ENCODE results near the gene ZFP1.
"Not testable (repeated sequence)": the region's sequence is repeated elsewhere in the genome, so short reads cannot be mapped to it uniquely, and the experiment has no call there.

ZFP1 gene

DNA sequence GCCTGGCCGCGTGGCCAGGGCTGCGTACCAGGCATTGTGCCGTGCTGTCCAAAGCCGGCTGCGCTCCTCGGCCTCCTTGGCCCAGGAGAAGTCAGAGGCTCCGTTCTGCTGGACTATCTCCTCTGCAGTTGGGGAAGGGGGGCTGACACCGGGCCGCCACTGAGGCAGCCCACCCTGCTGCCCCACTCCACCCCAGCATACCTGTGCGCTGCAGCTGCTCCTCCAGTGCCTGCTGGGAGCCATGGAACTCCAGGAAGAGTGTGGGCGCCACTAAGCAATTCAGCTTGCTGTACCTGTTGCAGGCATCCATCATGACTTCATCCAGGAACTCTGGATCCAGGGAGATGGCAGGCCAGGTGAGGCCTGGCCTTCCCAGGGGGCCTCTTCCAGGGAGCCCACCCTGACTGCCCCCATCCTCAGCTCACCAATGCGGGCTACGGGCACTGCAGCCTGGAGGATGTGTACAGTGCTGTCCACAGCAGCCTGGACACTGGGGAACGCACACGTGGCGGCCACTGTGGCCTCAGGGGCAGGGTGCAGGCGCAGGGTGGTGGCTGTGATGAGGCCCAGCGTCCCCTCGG is 34.7 kb upstream of the ZFP1 start:
- no peak for DNase-seq

DNA sequence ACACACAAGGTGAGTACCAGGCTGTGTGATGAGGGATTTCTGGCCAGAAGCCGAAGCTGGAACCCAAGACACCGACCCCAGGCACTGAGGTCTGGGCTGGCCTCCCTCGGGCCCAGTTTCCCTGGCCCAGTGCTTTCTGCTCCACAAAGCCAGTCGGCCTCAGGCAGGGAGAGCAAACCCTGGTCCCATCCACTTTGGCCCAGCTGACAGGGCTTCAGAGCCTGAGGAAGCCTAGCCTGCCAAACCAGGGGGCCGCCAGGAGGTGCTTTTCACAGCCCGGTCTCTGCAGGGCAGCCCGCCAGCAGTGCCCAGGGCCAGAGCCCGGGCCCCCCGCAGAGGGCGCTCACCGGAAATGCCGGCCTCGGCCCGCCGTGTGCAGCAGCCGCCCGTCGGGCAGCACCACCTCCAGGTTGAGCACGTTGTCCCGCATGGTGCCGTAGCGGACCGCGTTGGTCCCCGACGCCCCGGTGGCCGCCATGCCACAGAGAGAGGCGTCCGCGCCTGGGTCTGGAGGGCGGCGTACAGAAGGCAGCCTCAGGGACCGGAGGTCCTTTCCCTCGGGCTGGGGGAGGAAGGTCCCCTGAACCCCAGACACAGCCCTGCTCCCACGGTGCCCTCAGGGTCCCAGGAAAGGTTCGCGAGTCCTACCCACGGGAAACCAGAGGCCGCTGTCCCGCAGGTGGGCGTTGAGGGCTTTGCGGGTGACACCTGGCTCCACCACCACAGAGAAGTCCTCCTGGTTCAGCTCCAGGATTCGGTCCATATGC is 34.0 kb upstream of the ZFP1 start:
- DNase-seq = no peak

DNA sequence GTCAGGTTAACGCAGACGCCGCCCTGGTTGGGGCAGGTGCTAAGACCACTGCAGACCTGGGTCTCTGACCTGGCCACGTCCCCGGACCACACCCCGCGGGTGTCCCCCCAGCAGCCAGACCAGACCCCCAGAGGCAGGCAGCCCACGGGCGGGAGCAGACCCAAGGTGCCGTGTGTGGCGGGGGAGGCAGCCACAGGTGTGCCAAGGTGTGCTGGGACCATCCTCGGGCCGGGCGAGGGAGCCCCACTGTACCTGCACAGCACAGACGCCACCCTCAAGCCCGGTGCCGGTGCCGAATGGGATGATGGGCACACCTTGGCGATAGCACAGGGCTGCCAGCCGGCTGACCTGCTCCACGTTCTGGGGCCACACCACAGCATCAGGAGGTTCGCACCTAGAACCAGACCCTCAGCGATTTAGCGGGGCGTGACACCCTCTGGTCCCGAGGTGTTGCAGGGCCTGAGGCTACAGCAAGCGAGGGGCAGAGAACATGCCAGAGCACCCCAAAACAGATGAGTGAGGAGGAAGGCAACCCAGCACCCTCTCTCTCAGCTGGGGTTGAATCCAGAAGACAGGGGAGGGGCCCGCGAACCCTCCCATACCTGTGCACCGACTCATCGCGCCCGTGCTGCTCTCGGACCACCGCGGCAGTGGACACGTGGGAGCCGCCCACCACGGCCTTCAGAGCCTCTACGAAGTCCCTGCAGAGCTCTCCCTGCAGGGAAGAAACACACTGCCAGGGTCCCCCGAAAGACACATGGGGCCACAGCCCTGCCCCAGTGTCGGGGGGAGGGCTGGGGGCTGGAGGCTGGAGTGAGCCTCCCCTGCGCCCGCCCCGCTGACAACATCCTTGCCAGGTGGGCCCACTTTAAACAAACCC is 33.1 kb upstream of the ZFP1 start:
- no peak for DNase-seq

DNA sequence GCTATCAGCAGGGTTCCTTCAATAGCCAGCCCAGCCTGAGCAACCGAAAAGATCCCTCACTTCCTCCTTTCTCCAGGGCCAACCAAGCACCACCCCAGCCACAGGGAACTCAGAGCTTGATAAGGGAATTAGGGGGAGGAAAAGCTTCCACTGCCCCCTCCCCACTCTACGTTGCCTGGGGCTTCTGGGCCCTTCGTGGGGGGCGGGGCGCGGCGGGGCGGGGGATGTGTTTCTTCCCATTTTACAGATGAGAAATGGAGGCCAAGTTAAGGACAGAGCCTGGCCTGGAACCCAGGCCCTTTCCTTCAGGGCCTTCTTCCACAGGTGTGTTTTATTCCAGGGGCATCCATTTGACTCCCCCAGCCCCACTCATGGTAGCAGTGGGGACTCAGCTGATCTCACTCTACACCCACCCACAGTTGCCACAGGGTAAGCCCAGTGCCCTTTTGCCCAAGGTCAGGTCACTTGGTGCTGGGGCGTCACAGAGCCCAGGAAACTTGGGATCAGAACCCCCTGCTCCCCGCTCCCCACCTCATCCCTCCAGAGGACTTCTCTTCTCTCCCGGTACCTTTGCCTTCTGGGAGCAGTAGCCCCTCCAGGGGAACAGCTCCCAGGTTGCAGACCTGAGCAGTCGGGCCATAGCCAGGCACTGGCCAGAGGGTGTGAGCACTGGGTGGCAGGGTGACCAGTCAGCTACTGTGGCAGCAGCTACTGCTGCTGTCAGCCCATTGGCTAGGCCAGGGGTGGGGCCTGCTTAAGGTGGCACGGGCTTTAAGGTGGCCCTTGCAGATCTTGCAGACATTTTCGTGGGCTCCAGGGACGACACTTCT is 32.0 kb upstream of the ZFP1 start, which contains the start of gene LDHD:
TSS of gene LDHD (minus strand) at position 700 of the 830 bp plus-strand sequence. CDS start at position 640, 60 bp downstream.
- DNase-seq = no peak

DNA sequence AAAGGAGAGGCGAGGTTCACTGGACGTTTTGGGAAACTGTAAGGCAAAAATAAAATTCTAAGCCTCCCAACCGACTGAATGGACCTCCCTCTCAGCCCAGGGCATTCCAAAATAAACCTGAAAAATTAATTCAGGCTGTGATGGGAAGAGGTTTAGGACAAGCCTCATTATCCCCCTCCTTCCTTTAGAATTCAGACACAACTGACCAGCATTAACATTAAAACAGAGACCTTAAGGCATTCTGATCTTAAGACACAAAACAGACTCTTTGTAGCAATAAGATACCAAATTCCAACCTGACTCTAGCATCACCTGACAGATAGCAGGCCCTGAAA is 31.4 kb upstream of the ZFP1 start:
- no peak for DNase-seq

DNA sequence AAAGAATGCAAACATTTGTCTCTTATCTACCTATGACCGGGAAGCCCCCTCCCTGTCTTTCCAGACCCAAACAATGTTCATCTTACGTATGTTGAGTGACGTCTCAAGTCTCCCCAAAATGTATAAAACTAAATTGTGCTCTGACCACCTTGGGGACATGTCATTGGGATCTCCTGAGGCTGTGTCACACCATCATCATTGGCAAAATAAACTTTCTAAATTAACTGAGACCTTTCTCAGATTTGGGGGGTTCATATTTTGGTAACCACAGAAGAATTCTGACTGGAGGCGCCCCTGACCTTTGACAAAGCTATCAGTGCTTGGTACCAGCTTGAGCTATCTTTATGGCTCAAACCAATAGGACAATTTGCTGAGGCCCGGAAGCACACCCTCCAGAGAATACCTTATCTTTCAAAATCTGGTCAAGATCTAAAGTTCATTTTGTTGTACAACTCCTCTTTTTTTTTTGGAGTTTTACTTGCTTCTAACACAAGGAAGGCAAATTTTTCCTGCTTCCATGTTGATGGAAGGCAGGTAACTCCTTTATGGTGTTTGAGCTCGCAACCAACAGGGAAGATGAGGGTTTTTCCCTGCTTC is 29.3 kb upstream of the ZFP1 start:
- no peak for DNase-seq

DNA sequence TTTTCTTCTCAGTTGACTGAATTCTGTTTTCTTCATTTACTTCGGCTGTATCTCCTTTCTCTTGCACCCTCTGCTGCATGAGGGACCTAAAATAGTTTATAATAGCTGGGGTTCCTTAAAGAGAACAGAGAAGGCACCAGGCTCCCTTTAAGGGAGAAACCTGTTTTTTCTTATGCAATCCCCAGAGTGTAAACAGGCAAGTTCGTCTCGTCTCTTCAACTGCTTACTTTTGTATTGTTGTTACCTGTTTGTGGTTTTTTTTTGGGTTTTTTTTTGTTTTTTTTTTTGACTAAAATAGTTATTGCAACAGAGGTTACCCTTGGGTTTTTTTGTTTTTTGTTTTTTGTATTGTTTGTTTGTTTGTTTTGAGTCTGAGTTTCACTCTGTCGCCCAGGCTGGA is 28.1 kb upstream of the ZFP1 start:
- DNase-seq = no peak

DNA sequence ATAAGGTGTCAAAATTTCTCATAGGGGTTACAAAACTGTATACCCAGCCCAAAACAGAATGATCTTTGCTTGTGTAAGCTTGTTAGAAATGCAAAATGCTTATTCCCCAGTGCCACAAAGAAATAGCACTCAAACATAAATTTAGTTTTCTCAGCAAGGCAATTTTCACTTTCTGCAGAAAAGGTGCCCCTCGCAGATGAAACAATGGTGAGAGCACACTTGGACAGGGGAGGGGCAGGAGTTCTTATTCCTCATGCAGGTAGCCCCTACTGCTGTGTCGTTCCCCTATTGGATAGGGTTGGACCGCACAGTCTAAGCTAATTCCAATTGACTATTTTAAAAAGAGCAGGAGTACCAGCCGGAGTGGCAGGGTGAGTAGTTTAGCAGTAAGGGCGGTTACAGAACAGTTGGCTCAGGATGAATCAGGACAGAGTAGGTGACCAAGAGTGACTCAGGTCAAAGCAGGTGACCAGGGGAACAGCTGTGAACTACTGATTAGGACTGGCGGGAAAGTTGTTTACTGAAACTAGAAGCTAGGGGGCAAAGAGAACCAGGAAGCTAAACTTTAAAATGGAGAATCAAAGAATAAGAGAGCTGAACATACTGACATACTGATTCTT is 26.3 kb upstream of the ZFP1 start:
- DNase-seq = no peak

DNA sequence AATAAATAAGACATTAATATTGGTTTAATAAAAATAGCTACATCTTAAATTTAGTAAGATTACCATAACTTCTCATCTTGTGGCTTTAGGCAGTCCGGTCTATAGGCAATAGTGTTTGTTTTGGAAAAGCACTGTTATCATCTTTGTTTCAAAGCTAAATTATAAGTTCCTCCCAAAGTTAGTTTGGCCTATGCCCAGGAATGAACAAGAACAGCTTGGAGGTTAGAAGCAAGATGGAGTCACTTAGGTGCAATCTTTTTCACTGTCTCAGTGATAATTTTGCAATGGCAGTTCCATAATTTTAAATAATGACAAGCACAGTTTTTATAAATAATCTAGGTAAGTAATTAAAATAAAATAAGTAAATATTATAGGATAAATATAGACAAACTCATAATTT is 25.7 kb upstream of the ZFP1 start:
- DNase-seq = no peak

DNA sequence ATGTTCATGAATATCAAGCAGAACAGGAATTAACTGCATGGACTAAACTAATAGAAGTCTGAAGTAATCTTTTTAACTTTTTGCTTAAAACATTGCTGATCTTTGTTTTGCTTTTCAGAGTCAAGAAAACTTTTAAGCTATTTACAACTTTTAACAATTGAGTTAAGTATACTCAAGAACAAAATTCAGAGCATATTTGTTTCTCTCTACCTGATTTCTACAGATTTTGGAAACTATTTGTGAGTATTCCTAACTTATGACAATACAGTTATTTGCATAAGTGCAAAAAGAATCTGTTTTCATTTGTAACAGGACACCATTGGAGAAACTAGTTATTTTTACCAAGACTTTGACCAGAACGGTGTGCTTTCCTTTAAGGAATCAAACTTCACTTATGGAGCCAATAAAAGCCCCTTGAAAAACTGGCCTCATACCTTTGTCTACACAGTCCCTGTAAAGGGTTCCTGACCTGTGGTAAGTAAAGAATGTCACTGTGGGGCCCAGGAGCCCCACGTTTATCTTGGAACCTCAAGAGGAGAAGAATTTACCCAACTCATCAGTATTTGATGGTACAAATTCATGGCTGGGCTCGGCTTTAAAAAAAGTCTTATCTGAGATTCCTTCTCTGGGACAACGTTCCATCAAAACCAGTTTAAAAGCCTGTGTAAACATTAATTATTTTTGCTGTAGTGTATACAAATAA is 20.5 kb upstream of the ZFP1 start:
- DNase-seq = no peak

DNA sequence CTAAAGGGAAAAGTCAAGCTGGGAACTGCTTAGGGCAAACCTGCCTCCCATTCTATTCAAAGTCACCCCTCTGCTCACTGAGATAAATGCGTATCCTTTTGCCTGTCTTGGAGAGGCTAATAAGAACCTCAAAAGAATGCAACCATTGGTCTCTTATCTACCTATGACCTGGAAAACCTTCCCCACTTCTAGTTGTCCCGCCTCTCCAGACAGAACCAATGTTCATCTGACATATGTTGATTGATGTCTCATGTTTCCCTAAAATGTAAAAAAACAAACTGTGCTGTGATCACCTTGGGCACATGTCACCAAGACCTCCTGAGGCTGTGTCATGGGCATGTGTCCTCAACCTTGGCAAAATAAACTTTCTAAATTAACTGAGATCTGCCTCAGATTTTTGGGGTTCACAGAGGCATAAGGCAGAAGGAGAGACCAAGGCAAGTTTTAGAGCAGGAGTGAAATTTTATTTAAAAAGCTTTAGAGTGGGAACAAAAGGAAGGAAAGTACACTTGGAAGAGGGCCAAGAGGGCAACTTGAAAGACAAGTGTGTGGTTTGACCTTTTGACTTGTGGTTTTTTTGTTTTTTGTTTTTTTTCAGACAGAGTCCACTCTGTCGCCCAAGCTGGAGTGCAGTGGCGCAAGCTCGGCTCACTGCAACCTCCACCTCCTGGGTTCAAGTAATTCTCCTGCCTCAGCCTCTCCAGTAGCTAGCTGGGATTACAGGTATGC is 18.7 kb upstream of the ZFP1 start:
- DNase-seq = not testable (repeated sequence)

DNA sequence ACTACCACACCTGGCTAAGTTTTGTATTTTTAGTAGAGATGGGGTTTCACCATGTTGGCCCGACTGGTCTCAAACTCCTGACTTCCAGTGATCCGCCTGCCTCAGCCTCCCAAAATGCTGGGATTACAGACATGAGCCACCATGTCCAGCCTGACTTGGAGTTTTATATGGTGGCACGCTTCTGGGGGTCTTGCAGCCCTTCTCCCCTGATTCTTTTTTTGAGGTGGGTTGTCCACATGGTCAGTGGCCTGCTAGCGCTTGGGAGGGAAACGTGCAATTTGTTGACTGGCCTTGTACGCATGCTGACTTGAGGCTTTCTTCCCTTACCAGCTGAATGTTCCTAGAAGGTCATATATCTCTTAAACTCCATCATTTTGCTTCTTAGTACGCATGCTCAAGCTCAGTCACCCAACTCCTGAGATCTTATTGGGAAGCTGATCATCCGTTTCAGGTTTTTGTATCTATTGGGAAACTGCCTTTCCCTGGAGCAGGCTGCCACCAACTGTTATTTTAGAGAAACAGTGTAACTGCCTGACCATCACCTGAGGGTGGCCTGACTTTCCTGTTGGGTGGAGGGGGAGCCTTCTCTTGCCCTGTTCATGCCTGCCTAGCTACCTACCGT is 18.1 kb upstream of the ZFP1 start:
- DNase-seq = no peak

DNA sequence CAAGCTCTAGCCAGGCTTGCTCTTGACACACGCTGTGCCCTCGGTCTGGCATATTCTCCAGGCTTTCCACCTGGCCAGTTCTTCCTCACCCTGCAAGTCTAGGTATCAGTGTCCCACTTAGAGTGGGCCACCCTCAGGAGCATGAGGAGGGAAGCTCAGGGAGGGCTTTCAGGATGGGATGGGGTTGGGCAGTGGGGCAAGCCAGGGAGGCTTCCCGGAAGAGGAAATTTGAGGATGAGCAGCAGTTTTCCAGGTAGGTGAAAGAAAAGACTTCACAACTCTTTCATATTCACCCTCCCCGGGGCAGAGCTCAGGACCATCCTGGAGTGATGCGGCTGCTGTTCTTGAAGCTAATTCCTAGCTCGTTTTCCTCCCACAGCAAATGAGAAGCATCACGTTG is 17.2 kb upstream of the ZFP1 start:
- DNase-seq = no peak

DNA sequence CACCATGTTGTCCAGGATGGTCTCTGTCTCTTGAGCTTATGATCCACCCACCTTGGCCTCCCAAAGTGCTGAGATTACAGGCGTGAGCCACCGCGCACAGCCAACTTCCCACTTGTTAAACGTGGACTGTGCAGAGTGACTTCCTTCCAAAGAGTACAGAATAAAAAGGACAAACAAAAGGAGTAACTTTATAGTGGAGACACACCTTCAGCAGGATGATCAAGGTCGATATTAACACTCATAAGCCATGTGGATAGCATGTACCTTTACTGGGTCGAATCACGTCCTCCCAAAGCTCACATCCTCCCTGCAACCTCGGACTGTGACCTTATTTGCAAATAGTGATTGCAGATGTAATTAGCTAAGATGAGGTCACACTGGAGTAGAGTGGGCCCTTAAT is 10.1 kb upstream of the ZFP1 start:
- DNase-seq = no peak

DNA sequence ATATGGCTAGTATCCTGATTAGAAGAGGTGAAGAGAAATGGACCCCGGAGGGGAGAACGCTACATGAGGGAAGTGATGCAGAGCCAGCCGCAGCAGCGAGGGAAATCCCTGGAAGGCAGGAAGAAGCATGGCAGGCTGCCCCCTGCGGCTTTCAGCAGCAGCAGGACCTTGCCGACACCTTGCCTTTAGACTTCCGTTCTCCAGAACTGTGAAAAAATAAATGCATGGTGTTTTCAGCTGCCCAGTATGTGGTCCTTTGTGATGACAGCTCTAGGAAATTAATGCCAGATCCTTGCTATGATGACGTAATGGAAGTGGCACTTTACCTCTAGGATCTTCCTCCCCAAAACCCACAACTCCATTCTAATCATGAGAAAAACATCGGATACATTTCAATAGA is 9.7 kb upstream of the ZFP1 start:
- no peak for DNase-seq

DNA sequence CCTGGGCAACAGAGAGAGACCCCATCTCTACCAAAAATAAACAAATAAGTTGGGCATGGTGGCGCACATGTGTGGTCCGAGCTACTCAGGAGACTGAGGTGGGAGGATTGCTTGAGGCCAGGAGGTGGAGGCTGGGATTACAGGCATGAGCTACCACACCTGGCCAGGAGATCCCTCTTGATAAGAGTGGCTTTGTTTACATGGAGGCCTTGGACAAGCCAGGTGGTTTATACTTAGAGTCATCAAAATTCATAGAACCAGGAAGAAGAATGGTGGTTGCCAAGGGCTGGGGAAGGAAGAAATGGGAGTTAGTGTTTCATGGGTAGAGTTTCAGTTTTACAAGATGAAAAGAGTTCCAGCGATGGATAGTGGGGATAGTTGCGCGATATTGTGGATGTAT is 8.8 kb upstream of the ZFP1 start:
- DNase-seq = no peak

DNA sequence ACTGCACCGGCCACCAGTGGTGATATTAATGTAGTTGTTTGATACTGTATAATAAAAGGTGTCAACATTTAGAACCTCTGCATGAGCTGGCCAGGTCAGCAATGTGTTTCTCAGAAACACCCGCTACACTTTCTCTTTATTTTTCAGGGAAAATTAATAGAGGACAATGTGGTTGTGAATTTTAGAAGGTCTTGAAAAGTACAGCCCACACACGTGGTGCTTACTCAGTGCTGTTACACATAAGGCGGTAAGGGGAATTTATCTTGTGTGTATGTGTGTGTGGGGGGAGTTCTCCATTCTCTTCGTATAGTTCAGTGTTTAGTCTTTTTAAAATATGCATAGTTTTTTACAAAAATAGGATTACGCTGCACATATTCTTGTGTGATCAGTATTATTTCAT is 4.4 kb upstream of the ZFP1 start:
- no peak for DNase-seq

DNA sequence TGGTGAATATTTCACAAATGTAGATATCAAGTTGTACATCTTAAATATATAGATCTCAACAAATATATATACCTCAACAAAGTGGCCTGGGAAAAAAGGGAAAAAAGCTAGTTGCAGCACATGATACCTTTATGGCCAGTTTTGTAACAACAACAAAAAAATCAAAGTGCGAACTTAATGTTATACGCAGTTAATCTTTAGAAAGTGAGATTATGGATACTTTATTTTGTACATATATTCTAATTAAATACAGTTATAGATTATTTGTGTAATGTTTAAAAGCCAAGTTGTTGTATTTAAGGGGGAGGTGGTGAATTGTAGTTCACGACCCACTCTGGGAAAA is 385 bp upstream of the ZFP1 start:
- DNase-seq = no peak

DNA sequence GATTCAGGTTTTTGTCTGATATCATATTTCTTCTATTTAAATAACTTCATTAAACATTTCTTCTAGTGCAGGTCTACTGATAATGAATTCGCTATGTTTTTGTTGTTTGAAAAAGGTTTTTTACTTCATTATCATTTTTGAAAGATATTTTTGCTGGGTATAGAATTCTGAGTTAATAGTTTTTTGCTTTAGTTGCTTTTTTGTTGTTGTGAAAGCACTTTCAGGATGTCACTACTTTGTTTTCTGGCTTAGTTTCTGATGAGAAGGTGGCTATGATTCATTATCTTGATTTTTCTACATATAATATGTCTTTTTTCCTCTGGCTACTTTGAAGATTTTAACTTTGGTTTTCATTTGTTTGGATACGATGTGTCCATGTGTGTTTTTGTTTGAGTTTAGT is 3.5 kb downstream of the ZFP1 start:
- DNase-seq = no peak

DNA sequence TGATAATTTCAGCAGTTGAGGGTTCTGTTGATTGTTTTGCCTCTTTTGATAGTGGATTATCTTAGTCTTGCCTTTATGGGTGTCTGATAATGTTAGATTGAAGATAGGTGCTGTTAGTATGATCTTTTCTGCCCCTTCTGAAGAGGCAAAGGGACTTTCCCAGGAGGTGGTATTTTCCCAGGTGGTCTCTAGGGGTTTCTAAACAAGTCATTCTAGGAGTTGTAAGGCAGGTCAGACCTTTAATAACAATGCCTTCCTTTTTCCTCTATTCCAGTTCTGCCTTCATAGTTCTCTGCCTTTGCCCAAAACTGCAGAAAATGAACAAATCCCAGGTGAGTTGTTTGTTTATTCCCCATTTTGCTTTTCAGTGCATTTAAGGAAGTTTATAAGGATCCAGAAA is 4.3 kb downstream of the ZFP1 start:
- no peak for DNase-seq

DNA sequence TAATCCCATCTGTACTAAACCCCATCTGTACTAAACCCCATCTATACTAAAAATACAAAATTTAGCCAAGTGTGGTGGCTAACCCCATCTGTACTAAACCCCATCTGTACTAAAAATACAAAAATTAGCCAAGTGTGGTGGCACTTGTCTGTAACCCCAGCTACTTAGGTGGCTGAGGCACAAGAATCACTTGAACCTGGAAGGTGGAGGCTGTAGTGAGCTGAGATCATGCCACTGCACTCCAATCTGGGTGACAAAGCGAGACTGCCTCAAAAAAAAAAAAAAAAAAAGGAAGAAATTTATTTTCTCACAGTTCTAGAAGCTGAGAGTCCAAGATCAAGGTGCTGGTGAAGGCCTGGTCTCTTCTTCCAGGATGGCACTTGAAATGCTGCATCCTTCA is 12.1 kb downstream of the ZFP1 start:
- DNase-seq = no peak
